HUES48 (cell line): ENCODE measurements around the gene PELI2.

ENCODE experiments used
- H3K27ac ChIP-seq: one replicate; pipeline ENCODE4 v1.7.0; 2013; ENCODE audit warnings: low read depth, low read length, inconsistent platforms
- H3K27me3 ChIP-seq: 2 replicates; pipeline ENCODE4 v1.6.1; 2013; ENCODE audit warnings: mild to moderate bottlenecking, low read length; ENCODE audit not compliant: control insufficient read depth, insufficient read depth
- H3K36me3 ChIP-seq: 2 replicates; pipeline ENCODE4 v1.6.1; 2013; ENCODE audit warnings: low read length; ENCODE audit not compliant: control insufficient read depth, insufficient read depth
- H3K4me1 ChIP-seq: 2 replicates; pipeline ENCODE4 v1.6.1; 2013; ENCODE audit warnings: mild to moderate bottlenecking, low read length; ENCODE audit not compliant: control insufficient read depth, insufficient read depth
- H3K4me3 ChIP-seq: 2 replicates; pipeline ENCODE4 v1.5.1; 2013; ENCODE audit warnings: mild to moderate bottlenecking, low read depth, low read length
- H3K9ac ChIP-seq: 2 replicates; pipeline ENCODE4 v1.6.1; 2013; ENCODE audit warnings: mild to moderate bottlenecking, low read depth, low read length, moderate library complexity
- H3K9me3 ChIP-seq: 2 replicates; pipeline ENCODE4 v1.6.1; 2013; ENCODE audit warnings: low read length; ENCODE audit not compliant: control insufficient read depth, insufficient read depth

The PELI2 gene

GRCh38 chr14:56175773-56176172, 57.6 kb downstream of the PELI2 start:
- Histone ChIP-seq H3K9ac (no peak overlapping the region), H3K4me3 (no peak overlapping the region), H3K9me3 (no peaks in the 10 kb centered on the region), H3K27me3 (no peaks in the 10 kb centered on the region), H3K27ac (no peak overlapping the region), H3K4me1 (peaks cover 11% of the 10 kb centered on the region), H3K36me3 (no peaks in the 10 kb centered on the region)

- peaks cover 11% of the 10 kb centered on the region for H3K4me1 ChIP-seq
- H3K27me3 ChIP-seq, result no peaks in the 10 kb centered on the region
- H3K27ac ChIP-seq, result no peak overlapping the region
Measured at GRCh38 chr14:56176530-56176929, 58.3 kb downstream of the PELI2 start.

DNA sequence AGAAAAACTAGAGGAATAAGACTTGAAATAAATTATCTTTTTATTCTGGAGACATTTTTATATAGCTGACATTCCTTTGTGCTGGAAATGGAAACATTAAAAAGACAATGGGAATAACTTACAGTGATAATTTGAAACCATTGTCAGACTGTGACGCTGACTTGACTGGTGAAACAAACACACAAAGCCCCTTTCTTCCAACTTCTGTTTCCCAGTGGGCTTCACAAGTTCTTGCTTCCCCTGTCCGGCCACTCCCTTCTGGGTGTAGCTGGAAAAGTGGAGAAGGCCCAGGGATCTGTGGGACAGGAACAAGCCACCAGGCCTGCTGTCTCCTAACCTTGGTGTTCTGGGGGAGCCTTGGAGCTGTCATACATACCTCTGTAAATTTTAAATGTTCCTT, 58.8 kb downstream of the PELI2 start:
- Histone ChIP-seq H3K27ac (no peak overlapping the region), H3K36me3 (no peaks in the 10 kb centered on the region), H3K9me3 (no peaks in the 10 kb centered on the region), H3K9ac (no peak overlapping the region), H3K4me3 (no peak overlapping the region), H3K4me1 (peaks cover 11% of the 10 kb centered on the region), H3K27me3 (no peaks in the 10 kb centered on the region)

More at GRCh38 chr14:56176530-56176929, 58.3 kb downstream of the PELI2 start:
- no peak overlapping the region for H3K9ac ChIP-seq
- no peak overlapping the region for H3K4me3 ChIP-seq
- H3K9me3 ChIP-seq, result no peaks in the 10 kb centered on the region
- no peaks in the 10 kb centered on the region for H3K36me3 ChIP-seq

DNA sequence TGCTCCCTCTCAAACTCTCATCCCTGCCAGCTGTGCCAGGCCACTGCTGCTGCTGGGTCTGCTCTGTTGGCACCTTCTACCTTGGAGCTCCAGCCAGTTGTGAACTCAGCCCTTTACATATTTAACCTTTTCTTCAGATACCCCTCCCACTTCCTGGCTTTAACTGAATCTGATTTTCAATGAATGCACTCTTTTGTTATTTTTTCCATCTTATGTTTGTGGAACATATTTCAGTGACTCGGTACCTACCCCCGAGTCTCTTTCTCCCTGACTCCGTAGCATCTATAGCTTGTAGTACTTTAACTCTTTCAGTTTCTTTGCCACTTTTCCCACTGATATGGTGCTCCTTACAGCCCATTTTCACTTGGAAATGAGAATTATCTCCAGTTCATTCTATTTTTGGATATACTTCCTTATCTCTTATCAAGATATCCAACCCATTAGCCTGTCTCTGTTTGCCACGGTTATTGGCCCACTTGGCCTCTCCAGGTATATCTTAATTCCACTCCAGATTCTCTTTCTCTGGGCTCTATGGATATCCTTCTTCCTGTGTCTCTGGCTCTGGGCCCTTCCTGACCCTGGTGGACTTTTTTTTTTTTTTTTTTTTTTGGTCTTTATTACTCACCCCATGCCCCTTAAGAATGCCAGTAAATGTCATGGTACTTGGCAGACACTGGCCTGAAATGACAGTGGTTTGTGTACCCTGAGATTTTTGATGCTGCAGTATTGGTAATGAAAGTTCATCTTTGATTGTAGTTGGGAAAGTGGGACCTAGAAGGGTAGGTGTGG, 62.7 kb downstream of the PELI2 start:
- Histone ChIP-seq H3K4me3 (no peak overlapping the region), H3K9me3 (no peaks in the 10 kb centered on the region), H3K9ac (no peak overlapping the region), H3K27ac (no peak overlapping the region), H3K36me3 (no peaks in the 10 kb centered on the region), H3K27me3 (no peaks in the 10 kb centered on the region), H3K4me1 (peaks cover 3% of the 10 kb centered on the region; the same call in 1 of the 2 replicates)

DNA sequence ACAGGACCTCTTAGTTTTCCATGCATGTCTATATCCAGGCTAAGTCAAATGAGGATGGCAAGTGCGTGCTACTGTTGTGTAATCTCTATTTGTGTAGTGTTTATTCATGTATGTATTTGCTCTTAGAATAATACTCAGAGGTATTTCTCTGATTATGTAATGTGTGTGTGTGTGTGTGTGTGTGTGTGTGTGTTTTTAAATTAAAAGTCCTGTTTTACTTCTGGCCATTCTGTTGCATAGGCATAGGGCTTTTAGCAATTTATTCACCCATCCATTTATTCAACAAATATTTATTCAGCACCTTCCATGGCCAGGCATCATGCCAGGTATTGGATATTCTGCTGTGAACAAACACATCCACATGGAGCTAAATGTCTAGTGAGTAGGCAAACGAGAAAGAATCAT, 63.5 kb downstream of the PELI2 start:
- no peaks in the 10 kb centered on the region for H3K36me3 ChIP-seq
- H3K27ac ChIP-seq, result no peak overlapping the region
- H3K27me3 ChIP-seq, result no peaks in the 10 kb centered on the region
- no peak overlapping the region for H3K4me3 ChIP-seq
- no peaks in the 10 kb centered on the region for H3K9me3 ChIP-seq
- H3K4me1 ChIP-seq, result peaks cover 3% of the 10 kb centered on the region; the same call in 1 of the 2 replicates
- no peak overlapping the region for H3K9ac ChIP-seq

DNA sequence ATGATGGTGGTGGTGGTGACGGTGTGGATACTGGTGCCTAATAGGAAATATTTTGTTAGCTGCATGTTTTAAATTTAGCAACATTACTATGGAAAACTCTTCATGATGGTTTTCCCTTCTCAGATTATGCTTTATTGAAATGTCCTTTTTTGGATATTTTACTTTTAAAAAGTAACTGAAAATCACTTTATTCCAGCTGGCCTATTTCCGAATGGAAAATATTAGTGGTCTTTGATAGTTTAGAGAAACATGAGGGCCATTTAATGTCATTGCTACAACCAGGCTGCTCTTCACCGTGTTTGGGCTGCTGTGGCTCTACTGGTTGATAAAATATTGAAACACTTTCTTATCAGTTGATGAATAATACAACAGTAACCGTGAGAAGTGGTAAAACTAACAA, 64.2 kb downstream of the PELI2 start:
- Histone ChIP-seq H3K4me1 (0 out of 2 replicates have a peak, but pooled peaks cover 4% of the 10 kb centered on the region), H3K36me3 (no peaks in the 10 kb centered on the region), H3K9me3 (no peaks in the 10 kb centered on the region), H3K4me3 (no peak overlapping the region), H3K27ac (no peak overlapping the region), H3K27me3 (no peaks in the 10 kb centered on the region), H3K9ac (no peak overlapping the region)

DNA sequence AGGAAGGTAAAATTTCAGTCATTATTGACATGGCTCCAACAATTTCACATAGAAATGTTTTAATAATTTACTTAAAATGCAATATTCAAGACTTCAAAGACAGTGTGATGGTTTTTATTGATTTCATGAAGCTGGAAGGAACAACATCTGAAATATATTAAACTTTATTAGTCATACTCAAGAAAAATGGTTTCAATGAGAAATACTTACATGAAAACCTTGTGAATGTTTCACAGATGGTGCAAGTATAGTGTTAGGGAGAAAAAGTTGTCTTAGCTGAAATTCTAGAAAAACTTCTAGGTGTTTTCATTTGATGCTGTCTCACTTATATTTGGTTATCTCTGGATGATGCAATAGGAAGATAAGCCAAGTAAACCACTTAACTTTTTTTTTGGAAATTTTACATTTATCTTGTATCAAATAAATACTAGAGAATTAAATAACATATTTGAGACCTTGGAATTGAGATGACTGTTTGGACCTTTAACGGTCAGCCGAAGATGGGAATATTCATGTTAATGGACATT, 65.5 kb downstream of the PELI2 start:
- H3K9me3 ChIP-seq, result no peaks in the 10 kb centered on the region
- H3K27ac ChIP-seq, result no peak overlapping the region
- H3K4me3 ChIP-seq, result no peak overlapping the region
- H3K36me3 ChIP-seq, result no peaks in the 10 kb centered on the region
- H3K27me3 ChIP-seq, result no peaks in the 10 kb centered on the region
- H3K4me1 ChIP-seq, result 0 out of 2 replicates have a peak, but pooled peaks cover 4% of the 10 kb centered on the region
- no peak overlapping the region for H3K9ac ChIP-seq

DNA sequence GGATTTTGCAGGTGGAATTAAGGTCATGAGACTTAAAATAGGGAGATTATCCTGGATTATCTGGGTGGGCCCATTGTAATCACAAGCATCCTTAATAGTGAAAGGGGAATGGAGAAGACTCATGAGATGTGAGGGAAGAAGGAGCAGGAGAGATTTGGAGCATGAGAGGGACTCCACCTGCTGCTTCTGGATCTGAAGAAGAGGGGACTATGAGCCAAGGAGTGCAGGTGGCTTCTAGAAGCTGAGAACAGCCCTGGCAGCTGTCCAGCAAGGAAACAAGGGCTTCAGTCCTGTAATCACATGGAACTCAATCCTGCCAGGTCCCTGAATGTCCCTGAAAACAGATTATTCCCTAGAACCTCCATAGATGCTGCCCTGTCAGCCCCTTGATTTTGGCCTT, 67.8 kb downstream of the PELI2 start:
- 0 out of 2 replicates have a peak, but pooled peaks cover 4% of the 10 kb centered on the region for H3K4me1 ChIP-seq
- no peaks in the 10 kb centered on the region for H3K9me3 ChIP-seq
- no peak overlapping the region for H3K27ac ChIP-seq
- no peak overlapping the region for H3K9ac ChIP-seq
- H3K4me3 ChIP-seq, result no peak overlapping the region
- no peaks in the 10 kb centered on the region for H3K36me3 ChIP-seq
- H3K27me3 ChIP-seq, result no peaks in the 10 kb centered on the region

- Histone ChIP-seq H3K27ac (no peak overlapping the region), H3K36me3 (no peaks in the 10 kb centered on the region), H3K4me3 (no peak overlapping the region), H3K27me3 (no peaks in the 10 kb centered on the region), H3K4me1 (0 out of 2 replicates have a peak, but pooled peaks cover 4% of the 10 kb centered on the region), H3K9ac (no peak overlapping the region), H3K9me3 (no peaks in the 10 kb centered on the region)
Measured at GRCh38 chr14:56187736-56188135, 69.5 kb downstream of the PELI2 start.

DNA sequence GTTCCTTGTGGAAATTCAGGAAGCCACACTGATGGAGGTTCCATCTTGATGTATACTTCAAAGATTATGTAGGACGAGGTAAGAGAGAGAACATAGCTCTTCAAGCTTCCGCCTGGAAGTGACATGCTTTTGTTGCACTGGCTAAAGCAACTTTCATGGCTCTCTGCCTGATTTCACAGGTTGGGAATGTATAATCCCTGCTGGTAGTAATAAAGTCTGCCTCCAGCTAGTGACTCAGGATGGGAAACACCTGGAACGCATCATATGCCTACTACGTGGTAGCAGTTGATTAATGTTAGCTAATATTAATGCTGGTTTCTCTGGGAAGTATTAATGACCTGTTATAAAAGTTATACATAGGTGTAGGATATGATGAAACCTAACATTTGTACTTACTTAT, 71.1 kb downstream of the PELI2 start:
- Histone ChIP-seq H3K9ac (no peak overlapping the region), H3K4me1 (0 out of 2 replicates have a peak, but pooled peaks cover 4% of the 10 kb centered on the region), H3K9me3 (no peaks in the 10 kb centered on the region), H3K27me3 (no peaks in the 10 kb centered on the region), H3K27ac (no peak overlapping the region), H3K4me3 (no peak overlapping the region), H3K36me3 (no peaks in the 10 kb centered on the region)

GRCh38 chr14:56193347-56193746, 75.1 kb downstream of the PELI2 start:
- Histone ChIP-seq H3K27ac (no peak overlapping the region), H3K4me1 (peaks cover 9% of the 10 kb centered on the region), H3K27me3 (no peaks in the 10 kb centered on the region), H3K36me3 (no peaks in the 10 kb centered on the region), H3K9me3 (no peaks in the 10 kb centered on the region), H3K9ac (no peak overlapping the region), H3K4me3 (no peak overlapping the region)
